AG04449 (cell line): ENCODE measurements around the gene KRTAP4-4.
"Not testable (repeated sequence)": the region's sequence is repeated elsewhere in the genome, so short reads cannot be mapped to it uniquely, and the experiment has no call there.

Experiments used
- CTCF ChIA-PET: fragments of 350-600 bp; formaldehyde crosslinking; extraction: SDS; loops from one replicate; lab custom pipeline; 2021; ENCODE audit warnings: antibody characterized with exemption; lab: Yijun Ruan, JAX
- POLR2A ChIA-PET: fragments of 400-600, 350-600 bp; formaldehyde crosslinking; extraction: SDS; loops from one replicate; lab custom pipeline; 2020; ENCODE audit warnings: antibody characterized with exemption, inconsistent platforms; lab: Yijun Ruan, JAX
- DNase-seq: peaks from one replicate; pipeline ENCODE4 v3.0.0-alpha.2; 2010; ENCODE audit warnings: low read depth, low spot score
- H3K4me3 ChIP-seq: 2 replicates; pipeline ENCODE4 v1.5.1; 2011; ENCODE audit warnings: low read depth, mild to moderate bottlenecking, control low read depth, low read length
- TF ChIP-seq, protein P1 (sequence below): IDR thresholded peaks from one replicate; pipeline ENCODE4 v1.5.1; 2011; ENCODE audit warnings: mild to moderate bottlenecking, moderate library complexity, low read length, control low read depth, inconsistent platforms; ENCODE audit not compliant: insufficient read depth; ENCODE audit errors: missing control alignments

KRTAP4-4 gene

DNA sequence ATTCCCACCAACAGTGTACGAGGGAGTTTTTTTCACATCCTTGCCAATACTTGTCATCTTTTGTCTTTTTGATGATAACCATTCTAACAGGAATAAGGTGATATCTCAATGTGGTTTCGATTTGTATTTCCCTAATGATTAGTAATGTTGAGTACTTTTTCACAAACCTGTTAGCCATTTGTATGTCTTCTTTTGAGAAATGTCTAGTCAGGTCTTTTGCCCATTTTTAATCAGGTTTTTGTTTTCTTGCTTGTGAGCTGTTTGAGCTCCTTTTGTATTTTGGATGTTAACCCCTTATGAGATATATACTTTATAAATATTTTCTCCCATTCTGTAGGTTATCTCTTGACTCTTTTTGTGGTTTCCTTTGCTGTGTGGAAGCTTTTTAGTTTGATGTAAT, 9.0 kb downstream of the KRTAP4-4 start:
- TF ChIP-seq, protein P1, sequence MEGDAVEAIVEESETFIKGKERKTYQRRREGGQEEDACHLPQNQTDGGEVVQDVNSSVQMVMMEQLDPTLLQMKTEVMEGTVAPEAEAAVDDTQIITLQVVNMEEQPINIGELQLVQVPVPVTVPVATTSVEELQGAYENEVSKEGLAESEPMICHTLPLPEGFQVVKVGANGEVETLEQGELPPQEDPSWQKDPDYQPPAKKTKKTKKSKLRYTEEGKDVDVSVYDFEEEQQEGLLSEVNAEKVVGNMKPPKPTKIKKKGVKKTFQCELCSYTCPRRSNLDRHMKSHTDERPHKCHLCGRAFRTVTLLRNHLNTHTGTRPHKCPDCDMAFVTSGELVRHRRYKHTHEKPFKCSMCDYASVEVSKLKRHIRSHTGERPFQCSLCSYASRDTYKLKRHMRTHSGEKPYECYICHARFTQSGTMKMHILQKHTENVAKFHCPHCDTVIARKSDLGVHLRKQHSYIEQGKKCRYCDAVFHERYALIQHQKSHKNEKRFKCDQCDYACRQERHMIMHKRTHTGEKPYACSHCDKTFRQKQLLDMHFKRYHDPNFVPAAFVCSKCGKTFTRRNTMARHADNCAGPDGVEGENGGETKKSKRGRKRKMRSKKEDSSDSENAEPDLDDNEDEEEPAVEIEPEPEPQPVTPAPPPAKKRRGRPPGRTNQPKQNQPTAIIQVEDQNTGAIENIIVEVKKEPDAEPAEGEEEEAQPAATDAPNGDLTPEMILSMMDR = no peak
- H3K4me3 ChIP-seq = no peak overlapping the region
- CTCF ChIA-PET = no interaction called here
- no peak for DNase-seq
- POLR2A ChIA-PET = no interaction called here

DNA sequence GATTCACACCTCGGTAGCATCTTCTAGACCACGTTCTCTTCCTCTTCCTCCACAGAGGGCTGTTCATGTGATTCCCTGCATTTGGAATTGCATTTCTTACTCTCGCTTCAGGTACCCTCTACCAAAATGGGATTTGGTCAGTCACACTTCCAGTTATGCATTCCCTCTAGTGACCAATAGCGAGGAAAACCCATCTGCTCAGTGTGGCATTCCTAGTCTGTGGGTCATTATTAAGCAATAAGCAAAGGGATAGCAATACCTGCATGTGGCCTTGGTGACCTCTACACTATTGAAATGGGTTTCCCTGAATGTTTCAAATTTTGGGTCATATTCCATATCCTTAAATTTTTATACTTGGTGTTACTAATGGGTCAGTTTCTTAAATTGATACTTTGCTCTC, 10.5 kb downstream of the KRTAP4-4 start:
- no peak overlapping the region for H3K4me3 ChIP-seq
- TF ChIP-seq, protein P1 = no peak
- POLR2A ChIA-PET = no interaction called here
- CTCF ChIA-PET = interaction anchor here (1.1 kb wide), 2 partner anchors 8 to 10 kb away, joined by 3 read pairs; no protein-coding TSS in a partner anchor
- no peak for DNase-seq

DNA sequence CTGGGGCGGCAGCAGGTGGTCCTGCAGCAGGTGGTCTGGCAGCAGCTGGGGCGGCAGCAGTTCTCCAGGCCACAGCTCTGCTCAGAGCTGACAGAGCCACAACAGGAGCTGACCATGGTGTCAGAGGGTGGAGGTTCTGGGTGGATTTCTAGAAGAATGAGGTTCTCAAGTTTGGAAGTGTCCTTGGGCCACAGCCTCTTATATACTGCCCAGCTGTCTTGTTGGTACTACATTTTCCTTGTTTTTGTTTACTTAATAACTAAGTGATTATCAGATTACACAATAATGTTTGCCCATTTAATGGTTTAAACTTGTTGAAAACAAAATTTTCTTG, 10.9 kb downstream of the KRTAP4-4 start, which contains the start of gene KRTAP4-5:
TSS of gene KRTAP4-5 (minus strand) at position 174 of the 334 bp plus-strand sequence. CDS start at position 116, 58 bp downstream.
- no peak within 1 kb of the TSS for H3K4me3 ChIP-seq
- POLR2A ChIA-PET = no interaction called here
- TF ChIP-seq, protein P1 = no peak
- no peak for DNase-seq
- CTCF ChIA-PET = no interaction called here

DNA sequence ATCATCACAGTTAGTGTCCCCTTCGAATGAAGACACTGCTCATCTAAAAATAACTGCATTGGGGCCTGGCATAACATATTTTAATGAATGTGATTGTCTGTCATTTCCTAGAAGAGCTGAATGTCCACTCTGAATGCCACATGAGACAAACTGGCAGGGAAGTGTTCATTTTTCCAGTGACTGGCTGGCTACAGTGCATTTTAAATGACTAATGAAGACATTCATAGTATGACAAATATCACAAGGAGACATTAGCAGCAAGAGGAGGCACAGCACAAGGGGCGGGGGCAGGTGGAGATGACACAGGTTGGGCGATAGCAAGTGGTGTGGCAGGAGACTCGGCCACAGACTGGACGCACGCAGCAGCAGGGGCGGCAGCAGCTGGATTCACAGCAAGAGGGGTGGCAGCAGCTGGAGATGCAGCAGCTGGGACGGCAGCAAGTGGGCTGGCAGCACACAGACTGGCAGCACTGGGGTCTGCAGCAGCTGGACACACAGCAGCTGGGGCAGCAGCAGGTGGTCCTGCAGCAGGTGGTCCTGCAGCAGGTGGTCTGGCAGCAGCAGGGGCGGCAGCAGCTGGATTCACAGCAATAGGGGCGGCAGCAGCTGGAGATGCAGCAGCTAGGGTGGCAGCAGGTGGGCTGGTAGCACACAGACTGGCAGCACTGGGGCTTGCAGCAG, 11.4 kb downstream of the KRTAP4-4 start:
- H3K4me3 ChIP-seq, DNase-seq, POLR2A ChIA-PET: not testable (repeated sequence)
- CTCF ChIA-PET = interaction anchor here (1.0 kb wide), 1 partner anchor 239 kb away, joined by 3 read pairs; no protein-coding TSS in a partner anchor

DNA sequence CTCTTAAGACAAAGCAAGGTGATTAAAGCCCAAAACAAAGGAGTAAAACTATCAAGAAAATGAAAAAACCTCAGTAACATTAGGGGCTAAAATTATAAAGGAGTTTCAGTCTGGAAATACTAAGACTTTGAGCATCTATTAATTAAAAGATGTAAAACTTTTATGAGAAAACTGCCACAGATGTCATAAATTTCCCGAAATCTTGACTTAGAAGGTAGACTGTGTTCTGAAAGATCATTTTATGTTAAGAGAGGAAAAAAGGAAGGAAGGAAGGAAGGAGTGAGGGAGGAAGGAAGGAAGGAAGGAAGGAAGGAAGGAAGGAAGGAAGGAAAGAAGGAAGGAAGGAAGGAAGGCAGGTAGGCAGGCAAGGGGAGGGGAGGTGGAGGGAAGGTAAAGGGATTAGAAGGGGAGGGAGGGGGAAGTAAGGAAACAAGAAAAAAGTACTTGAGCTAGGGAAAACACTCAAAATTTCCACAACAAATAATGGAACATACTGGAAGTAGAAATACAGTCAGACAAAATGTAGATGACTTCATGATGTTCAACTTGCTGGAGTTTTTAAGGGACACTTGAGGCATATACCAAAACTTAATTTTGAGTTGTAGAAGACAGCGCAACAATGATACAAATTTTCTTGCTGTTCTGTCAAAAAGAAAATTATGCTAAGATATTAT, 12.9 kb downstream of the KRTAP4-4 start:
- TF ChIP-seq, protein P1 = no peak
- DNase-seq = no peak
- H3K4me3 ChIP-seq = no peak overlapping the region
- CTCF ChIA-PET = interaction anchor here (1.5 kb wide), 1 partner anchor 12 kb away, joined by 4 read pairs; no protein-coding TSS in a partner anchor
- POLR2A ChIA-PET = no interaction called here

DNA sequence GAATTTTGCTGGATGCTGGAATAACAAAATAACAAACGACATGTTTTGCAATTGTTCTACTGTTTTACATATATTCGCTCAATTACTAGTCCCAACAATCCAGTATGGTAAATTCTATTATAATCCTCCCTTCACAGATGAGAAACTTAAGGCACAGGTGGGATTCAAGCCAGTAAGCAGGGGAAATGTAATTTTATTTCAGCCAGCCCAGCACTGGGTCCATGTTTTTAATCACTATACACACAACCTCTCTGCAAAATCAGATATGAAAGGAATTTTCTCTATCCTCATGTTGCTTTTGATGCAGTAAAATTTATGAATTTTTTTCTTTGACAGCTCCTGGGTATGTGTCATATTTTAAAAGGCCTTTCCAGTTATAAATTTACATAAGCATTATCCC, 15.3 kb downstream of the KRTAP4-4 start:
- TF ChIP-seq, protein P1 = no peak
- DNase-seq = no peak
- POLR2A ChIA-PET = no interaction called here
- H3K4me3 ChIP-seq = no peak overlapping the region
- CTCF ChIA-PET = no interaction called here

DNA sequence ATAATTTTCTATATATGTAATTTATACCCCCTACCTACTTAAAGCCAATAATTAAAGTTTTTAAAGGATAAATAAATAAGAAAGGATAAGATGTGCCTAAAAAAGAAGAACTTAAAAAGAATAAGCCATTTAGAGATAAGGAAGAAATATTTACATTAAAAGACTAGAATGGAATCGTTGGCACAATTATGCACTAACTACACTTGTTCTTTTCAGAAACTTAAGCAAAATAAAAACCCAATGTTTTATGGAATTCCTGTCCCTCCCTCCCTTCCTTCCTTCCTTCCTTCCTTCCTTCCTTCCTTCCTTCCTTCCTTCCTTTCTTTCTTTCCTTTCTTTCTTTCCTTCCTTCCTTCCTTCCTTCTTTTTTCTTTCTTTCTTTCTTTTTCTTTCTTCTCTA, 15.7 kb downstream of the KRTAP4-4 start:
- no peak for DNase-seq
- CTCF ChIA-PET = no interaction called here
- TF ChIP-seq, protein P1 = no peak
- POLR2A ChIA-PET = no interaction called here
- H3K4me3 ChIP-seq = no peak overlapping the region
